ENCODE results near the gene PTK7.
"Not testable (repeated sequence)": the region's sequence is repeated elsewhere in the genome, so short reads cannot be mapped to it uniquely, and the experiment has no call there.

The PTK7 gene

DNA sequence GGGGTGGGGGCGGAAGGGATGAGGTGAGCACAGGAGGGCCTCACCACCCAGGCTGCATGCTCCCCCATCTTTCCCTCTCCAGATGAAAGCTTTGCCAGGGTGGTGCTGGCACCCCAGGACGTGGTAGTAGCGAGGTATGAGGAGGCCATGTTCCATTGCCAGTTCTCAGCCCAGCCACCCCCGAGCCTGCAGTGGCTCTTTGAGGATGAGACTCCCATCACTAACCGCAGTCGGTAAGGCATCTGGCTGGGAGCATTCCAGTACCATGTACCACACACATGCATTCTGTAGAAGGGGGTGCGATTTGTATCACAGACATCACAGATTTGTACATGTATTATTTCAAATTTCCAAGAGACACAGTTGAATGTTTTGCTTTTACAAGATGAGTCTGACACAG, 54.3 kb downstream of the PTK7 start:
- no peak overlapping the region for H3K27ac ChIP-seq

DNA sequence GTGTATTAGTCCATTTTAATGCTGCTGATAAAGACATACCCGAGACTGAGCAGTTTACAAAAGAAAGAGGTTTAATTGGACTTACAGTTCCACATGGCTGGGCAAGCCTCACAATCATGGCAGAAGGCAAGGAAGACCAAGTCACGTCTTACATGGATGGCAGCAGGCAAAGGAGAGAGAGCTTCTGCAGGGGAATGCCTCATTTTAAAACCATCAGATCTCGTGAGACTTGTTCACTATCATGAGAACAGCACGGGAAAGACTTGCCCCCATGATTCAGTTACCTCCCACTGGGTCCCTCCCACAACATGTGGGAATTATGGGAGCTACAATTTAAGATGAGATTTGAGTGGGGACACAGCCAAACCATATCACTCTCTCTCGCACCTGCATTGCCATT, 55.3 kb downstream of the PTK7 start:
- not testable (repeated sequence) for H3K27ac ChIP-seq

More for the DNA sequence above, 54.3 kb downstream of the PTK7 start:
- TF ChIP-seq, protein P1, sequence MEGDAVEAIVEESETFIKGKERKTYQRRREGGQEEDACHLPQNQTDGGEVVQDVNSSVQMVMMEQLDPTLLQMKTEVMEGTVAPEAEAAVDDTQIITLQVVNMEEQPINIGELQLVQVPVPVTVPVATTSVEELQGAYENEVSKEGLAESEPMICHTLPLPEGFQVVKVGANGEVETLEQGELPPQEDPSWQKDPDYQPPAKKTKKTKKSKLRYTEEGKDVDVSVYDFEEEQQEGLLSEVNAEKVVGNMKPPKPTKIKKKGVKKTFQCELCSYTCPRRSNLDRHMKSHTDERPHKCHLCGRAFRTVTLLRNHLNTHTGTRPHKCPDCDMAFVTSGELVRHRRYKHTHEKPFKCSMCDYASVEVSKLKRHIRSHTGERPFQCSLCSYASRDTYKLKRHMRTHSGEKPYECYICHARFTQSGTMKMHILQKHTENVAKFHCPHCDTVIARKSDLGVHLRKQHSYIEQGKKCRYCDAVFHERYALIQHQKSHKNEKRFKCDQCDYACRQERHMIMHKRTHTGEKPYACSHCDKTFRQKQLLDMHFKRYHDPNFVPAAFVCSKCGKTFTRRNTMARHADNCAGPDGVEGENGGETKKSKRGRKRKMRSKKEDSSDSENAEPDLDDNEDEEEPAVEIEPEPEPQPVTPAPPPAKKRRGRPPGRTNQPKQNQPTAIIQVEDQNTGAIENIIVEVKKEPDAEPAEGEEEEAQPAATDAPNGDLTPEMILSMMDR (conservative IDR thresholded peaks at IDR 0.05) = no peak

DNA sequence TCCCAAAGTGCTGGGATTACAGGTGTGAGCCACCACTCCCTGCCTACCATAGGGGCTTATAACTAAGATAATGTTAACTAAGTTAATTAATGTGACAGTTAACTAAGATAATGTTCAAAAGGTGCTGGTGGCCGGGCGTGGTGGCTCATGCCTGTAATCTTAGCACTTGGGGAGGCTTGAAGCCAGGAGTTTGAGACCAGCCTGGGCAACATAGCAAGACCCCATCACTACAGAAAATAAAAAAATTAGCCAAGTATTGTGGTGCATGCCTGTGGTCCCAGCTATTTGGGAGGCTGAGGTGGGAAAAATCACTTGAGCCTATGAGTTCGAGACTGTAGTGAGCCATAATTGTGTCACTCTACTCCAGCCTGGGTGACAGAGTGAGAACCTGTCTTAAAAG, 62.2 kb downstream of the PTK7 start:
- no peak overlapping the region for H3K27ac ChIP-seq
- TF ChIP-seq, protein P1 (conservative IDR thresholded peaks at IDR 0.05) = no peak

DNA sequence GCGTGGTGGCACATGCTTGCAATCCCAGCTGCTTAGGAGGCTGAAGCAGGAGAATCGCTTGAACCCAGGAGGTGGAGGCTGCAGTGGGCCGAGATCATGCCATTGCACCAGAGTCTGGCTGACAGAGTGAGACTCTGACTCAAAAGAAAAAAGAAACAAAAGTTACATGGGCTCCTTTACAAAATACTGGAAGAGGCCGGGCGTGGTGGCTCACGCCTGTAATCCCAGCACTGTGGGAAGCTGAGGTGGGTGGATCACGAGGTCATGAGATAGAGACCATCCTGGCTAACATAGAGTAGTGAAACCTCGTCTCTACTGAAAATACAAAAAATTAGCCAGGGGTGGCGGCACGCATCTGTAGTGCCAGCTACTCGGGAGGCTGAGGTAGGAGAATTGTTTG, 63.9 kb downstream of the PTK7 start:
- not testable (repeated sequence) for H3K27ac ChIP-seq

DNA sequence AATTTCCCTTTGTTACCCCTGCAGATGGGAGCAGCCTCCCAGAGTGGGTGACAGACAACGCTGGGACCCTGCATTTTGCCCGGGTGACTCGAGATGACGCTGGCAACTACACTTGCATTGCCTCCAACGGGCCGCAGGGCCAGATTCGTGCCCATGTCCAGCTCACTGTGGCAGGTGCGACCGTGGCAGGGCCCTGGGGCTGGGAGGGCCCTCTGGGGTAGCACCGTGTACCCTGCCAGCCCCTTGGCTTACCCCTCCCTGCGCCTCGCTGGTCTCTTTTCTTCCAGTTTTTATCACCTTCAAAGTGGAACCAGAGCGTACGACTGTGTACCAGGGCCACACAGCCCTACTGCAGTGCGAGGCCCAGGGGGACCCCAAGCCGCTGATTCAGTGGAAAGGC, 65.5 kb downstream of the PTK7 start:
- TF ChIP-seq, protein P1 (conservative IDR thresholded peaks at IDR 0.05) = no peak
- no peak overlapping the region for H3K27ac ChIP-seq

DNA sequence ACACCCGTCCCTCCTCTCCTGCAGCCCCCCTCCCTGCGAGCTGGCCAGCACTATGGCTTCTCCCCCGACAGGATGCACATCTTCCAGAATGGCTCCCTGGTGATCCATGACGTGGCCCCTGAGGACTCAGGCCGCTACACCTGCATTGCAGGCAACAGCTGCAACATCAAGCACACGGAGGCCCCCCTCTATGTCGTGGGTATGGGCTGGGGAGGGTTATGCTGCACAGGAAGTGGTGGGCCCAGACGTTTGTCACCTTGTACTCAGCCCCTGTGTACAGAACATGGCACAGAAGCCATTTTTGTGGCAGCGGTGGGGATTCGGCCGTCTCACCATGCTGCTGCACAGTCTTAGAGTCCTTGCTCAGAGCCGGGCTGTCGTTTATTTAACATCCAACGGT, 66.0 kb downstream of the PTK7 start:
- no peak overlapping the region for H3K27ac ChIP-seq
- TF ChIP-seq, protein P1 (conservative IDR thresholded peaks at IDR 0.05) = no peak

DNA sequence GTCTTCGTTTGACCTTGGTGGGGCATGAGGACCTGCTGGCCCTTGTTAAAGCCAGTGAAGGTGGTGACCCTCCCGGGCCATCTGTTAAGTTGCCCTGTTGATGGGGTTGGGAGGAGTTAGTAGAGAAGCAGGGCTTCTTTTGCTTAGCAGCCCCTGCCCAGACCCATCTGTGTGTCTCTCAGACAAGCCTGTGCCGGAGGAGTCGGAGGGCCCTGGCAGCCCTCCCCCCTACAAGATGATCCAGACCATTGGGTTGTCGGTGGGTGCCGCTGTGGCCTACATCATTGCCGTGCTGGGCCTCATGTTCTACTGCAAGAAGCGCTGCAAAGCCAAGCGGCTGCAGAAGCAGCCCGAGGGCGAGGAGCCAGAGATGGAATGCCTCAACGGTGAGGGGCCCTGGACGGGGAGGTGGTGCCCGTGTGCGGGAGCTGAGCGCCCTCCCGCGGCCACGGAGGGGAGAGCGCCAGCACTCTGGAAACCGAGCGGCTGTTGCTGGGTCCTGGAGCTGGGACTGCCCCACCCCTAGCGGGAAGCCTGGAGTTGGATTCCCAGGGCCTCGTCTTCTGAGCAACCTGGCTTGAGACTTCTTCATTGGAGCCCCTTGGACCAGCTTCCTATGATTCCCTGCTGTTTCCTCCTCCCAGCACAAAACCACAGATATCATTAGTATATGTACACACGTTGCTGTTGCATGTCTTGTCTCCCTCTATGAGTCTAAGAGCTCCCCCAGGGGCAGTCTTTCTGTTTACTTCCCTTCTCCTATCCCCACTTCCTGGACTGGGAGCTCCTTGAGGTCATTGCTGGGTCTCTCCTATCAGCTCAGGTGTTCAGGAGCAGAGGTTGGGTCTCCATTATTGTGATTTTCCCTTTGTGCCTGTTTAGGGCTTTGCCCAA, 67.4 kb downstream of the PTK7 start:
- no peak overlapping the region for H3K27ac ChIP-seq
- TF ChIP-seq, protein P1 (conservative IDR thresholded peaks at IDR 0.05) = no peak

DNA sequence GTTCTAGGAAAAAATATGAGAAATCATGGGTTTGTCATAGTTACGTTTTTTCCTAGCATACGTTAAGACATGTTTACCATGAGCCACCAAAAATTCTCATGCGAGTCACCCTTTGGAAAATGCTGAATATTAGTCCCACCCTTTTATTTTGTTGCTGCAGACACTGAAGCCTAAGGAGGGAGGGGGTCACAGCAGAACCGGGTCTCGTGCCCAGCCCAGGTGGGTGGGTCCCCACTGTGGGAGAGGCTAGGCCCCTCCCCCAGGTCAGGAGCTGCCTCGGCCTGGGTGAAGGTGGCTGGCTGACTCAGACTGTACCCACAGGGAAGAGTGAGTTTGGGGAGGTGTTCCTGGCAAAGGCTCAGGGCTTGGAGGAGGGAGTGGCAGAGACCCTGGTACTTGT, 68.8 kb downstream of the PTK7 start:
- TF ChIP-seq, protein P1 (conservative IDR thresholded peaks at IDR 0.05) = no peak
- no peak overlapping the region for H3K27ac ChIP-seq
